Right renal pelvis (tissue), 4 donors: ENCODE measurements around the gene IL1R1. TPM values are rescaled to one million over a fixed set of nuclear protein-coding genes. Genes with fewer than 3 reads are reported as not detected.
A peak's percentile ranks its signal among the peaks of the same experiment; 100 is the strongest.
"Not testable (repeated sequence)": the region's sequence is repeated elsewhere in the genome, so short reads cannot be mapped to it uniquely, and the experiment has no call there.

ENCODE experiments used
- DNase-seq, 4 donors: peaks; one replicate each; pipeline ENCODE4 v3.0.0-alpha.2; 2013; ENCODE audit warnings: low read depth in 4 of 4, low spot score in 3 of 4, missing footprints in 1 of 4
- polyA plus RNA-seq, 4 donors: library from polyadenylated mRNA; unstranded; fragments of 120-200 nt; gene quantifications; one replicate each; pipeline ENCODE4 v1.2.1, GENCODE V29; 2013; ENCODE audit not compliant: insufficient read length in 4 of 4

The IL1R1 gene, protein sequence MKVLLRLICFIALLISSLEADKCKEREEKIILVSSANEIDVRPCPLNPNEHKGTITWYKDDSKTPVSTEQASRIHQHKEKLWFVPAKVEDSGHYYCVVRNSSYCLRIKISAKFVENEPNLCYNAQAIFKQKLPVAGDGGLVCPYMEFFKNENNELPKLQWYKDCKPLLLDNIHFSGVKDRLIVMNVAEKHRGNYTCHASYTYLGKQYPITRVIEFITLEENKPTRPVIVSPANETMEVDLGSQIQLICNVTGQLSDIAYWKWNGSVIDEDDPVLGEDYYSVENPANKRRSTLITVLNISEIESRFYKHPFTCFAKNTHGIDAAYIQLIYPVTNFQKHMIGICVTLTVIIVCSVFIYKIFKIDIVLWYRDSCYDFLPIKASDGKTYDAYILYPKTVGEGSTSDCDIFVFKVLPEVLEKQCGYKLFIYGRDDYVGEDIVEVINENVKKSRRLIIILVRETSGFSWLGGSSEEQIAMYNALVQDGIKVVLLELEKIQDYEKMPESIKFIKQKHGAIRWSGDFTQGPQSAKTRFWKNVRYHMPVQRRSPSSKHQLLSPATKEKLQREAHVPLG
- 10 to 100 TPM; 32.9 to 52.4 (median 38.2) TPM for polyA plus RNA-seq

DNA sequence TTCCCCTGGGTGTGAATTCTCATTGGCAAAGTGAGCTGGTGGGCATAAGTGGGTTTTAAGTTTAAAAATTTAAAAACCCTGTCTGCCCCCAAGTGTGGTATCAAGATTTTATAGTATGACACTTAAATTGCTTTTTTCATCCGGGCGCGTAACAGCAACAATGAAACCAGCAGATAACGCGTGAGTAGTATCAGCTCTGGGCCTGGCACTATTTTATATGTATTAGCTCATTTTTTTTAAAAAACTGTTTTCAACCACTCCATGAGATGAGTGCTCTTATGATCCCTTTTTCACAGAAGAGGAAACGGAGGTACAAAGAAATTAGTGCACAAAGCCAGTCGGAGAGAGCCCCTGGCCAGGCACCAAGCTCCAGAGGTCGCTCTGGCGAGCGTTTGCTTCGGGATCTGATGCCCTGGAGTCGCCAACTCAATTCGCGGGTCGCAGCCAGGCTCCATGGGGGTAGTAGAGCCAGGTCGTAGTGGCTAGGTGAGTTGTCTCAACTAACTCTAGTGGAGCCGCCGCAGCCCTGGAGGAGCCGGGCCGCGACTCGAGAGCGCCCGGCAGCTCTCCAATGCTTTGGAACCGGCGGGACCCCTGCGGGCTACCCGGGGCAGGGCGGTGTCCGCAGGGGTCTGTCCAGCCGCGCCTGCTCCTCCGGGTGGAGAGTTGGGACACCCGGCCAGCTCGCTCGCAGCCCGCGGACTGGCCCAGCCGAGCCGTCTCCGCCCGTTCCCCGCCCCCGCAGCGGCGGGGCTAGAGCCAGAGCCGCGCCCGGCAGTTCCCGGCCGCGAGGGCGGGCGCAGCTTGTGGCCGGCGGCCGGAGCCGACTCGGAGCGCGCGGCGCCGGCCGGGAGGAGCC lies at the start of gene IL1R1:
IL1R1 (plus strand) TSS at position 777 of the 859 bp plus-strand sequence. CDS start 14,979 bp downstream, outside the sequence.
- DNase-seq: peak in 3 of 4 donors; percentile 60 to 73 (median 65)

DNA sequence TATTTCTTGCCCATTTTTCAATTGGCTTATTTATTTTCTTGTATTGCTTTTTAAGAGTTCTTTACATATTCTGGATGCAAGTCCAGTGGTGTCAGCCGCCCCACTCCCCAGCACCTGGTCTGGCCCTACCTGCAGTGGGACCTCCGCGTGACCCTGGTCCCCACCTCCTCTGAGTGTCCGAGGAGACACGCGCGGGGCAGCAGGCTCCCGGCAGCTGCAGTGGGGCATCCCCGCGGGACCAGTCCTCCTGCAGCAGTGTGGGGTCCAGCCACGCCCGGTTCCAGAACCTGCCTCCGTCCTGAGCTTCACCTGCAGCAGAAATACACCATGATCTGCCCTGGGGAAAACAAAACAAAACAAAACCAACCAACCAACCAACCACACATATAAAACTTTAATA lies 48.9 kb upstream of the IL1R1 start:
- DNase-seq: no peak

DNA sequence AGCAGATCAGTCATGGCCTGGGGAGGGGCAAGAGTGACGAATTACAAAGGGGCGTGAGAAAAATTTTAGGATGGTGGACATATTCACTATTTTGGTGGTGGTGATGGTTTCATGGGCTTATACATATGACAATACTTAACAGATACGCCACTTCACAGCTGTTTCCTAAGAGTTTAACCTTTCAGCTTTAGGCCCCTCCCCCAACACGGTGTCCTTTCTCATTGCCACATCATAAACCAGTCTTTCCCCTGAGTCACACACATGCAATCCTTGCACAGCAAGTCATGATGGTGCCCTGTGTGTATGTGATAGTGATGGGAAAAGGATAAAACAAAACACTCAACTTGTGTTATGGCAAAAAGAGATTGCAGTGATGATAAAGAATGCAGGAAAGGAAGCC lies 47.6 kb upstream of the IL1R1 start:
- DNase-seq: no peak

DNA sequence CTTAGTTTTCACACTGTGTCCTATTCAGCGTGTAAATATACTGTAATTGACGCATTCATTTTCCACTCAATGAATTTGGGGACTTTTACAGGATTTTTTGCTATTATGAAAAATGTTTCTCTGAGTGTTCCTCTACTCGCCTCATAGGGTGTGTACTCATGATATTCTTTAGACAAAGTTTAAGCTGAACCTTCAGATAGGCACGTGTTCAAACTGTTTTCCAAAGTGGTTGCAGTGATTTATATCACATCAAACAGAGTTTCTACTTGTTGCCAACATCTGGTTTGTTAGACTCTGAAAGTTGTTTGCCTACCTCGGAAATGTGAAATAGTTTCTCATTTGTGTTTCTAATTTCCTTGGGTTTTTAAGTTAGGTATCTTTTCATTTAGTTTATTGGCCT lies 46.4 kb upstream of the IL1R1 start:
- no peak for DNase-seq

DNA sequence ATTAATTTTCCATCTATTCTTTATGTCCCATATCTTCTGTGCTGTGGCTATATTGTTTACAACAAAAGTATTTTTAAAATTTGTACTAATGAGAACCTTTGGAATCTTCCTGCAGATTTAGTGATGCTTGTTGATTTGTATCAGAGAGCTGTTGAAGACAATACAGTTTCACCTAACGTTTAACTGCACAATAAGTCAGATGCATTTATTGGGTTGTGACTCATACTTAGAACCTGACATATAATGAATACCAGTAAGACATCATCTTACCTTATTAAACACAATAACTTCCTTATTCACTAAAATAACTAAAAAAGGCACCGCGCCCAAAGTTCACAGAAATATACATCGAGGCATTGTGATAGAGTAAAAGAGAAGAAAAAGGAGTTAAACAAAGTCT lies 43.8 kb upstream of the IL1R1 start:
- DNase-seq: no peak

DNA sequence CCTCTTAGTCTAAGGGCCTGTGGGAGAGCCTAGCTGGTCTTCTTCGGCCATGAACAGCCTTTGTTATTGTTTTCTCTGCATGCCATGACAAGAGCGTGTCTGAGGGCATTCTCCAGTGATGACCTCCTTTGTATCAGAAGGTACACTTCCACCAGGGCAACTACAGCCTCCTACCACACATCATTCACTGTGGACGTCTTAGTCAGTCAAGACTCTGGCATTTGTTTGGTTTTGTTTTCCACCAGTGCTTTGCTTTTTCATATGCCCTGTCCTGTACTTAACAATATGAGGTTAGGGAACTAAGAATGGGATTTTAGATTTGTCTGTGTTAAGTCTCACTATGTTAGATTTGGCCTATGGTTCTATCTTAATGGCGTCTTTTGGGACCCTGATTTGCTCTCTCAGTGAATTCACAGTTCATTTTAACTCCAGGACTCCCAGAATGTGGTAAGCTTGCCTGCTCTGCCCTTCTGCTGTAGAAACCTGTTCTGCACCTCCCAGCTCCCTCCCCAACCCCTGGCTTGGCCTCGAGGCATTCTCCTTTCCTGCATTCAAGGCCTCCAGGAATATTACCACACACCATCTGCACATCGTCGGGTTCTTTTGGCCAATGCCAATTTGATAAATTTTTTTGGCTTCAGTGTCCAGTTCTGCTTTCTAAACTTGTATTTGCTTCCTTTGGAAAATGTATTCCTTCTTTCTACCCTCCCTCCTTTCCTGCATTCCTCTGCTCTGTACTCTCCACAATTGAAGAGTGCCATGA lies 42.8 kb upstream of the IL1R1 start:
- DNase-seq: no peak

DNA sequence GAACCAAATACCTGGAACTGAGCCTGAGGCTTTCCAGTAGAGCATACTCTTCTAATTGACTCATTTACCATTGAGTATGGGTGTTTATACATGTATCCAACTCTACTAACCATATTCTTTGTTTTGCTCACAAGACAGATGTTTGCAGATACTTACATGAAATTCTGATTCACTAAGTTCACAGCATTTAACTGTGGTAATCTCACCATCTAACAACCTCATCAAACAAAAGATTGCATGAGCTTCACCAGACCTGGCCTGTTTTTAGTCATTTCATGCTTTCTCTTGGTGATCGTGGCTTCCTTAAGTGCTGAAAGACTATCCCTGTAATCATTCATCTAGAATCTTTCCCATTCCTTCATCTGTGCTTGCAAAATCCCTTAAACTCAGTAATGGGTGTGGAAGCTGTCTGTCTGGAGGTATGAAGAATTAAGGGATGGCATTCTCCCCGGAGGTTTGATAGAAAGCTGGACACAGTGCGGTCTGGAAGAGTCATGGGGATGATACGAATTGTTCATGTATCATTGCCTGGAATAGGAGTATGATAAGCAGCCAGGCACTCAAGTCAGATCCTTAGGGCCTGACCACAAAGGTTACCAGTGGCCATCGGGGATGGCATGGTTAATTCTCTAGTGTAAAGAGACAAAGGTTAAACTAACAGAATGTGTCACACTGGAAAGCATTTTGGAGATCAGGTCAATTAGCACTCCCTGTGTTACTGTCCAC lies 42.0 kb upstream of the IL1R1 start:
- DNase-seq: no peak

DNA sequence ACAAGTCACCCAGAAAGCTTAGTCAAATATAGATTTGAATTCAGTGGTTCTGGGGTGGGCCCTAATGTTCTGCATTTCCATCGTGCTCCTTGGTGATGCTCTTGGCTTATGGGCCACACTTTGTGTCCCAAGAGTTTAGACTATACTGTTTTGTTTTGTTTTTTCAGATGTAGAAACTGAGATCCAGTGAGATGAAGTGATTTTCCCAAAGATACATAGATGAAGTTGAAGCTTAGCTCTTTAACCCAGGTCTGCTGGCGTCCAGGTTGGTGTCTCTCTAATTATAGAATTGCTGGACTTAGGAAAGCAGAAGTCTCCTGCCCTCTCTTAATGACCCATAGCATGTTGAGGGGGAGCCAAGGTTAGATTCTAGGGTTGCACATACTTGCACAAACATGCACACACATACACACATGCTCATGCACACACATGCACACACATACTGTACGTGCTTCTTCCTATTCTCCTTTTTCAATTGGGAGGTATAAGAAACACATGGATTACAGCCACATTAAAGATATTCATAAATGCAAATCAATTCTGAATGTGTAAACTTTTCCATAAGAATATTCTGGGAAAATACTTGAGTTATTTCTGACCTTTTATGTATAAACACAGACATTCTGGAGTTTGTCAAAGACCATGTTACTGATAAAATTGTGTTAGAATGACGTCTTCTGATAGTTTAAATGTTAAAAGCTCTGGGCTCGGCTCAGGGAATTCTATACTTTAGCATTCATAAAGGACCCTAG lies 41.3 kb upstream of the IL1R1 start:
- no peak for DNase-seq

DNA sequence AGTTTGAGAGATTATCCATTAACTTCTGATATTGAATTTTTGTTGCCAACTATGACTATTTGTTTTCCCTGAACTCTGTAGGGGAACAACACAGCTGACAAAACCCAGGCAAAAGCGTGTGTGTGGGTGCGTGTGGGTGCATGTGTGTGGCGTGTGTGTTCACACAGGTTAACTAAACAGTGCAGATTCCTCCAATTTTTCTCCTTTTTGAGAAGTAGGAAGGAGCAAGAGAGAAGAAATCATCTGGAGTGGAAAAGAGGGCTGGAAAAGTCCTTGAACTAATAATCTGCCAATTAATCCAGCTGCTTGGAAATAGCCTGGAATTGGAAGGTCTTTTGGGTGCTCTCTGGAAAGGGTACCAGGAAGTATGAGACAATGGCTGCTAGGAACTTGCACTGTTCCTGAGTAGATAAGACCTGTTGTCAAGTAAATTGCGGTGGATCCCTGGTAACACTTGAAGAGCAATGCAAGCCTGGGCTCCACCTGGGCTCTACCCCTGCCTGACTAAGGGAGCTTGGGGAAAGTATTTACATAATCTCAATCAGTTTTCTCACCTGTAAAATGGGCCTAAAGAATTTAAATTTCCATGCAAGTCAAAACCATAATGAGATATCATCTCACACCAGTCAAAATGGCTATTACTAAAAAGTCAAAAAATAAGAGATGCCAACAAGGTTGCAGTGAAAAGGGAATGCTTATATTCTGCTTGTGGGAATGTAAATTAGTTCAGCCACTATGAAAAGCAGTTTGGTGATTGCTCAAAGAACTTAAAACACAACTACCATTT lies 40.5 kb upstream of the IL1R1 start:
- no peak for DNase-seq

DNA sequence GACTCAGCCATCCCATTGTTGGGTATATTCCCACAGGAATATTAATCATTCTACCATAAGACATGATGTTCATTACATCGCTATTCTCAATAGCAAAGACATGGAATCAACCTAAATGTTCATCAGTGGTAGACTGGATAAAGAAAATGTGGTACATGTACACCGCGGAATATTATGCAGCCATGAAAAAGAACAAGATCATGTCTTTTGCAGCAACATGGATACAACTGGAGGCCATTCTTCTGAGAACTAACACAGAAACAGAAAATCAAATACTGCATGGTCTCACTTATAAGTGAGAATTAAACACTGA lies 40.0 kb upstream of the IL1R1 start:
- not testable (repeated sequence) for DNase-seq

DNA sequence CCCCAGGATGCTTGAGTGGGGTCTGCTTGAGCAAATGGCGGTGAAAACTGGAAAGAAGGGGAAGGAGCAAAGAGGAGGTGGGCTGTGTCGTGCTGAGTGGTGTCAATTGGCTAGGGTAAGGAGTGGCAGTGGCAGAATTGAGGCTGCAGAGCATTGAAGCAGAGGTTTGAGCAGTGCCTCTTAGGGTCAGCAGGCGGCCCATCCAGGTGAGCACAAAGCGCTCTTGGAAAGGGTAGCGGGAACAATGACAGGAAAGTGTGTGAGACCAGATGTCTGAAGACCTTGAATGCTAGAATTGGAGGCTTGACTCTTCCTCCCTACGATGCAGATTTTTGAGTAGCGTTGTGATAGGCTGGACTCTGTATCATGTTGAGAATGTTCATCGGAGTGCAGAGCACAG lies 39.3 kb upstream of the IL1R1 start:
- no peak for DNase-seq

DNA sequence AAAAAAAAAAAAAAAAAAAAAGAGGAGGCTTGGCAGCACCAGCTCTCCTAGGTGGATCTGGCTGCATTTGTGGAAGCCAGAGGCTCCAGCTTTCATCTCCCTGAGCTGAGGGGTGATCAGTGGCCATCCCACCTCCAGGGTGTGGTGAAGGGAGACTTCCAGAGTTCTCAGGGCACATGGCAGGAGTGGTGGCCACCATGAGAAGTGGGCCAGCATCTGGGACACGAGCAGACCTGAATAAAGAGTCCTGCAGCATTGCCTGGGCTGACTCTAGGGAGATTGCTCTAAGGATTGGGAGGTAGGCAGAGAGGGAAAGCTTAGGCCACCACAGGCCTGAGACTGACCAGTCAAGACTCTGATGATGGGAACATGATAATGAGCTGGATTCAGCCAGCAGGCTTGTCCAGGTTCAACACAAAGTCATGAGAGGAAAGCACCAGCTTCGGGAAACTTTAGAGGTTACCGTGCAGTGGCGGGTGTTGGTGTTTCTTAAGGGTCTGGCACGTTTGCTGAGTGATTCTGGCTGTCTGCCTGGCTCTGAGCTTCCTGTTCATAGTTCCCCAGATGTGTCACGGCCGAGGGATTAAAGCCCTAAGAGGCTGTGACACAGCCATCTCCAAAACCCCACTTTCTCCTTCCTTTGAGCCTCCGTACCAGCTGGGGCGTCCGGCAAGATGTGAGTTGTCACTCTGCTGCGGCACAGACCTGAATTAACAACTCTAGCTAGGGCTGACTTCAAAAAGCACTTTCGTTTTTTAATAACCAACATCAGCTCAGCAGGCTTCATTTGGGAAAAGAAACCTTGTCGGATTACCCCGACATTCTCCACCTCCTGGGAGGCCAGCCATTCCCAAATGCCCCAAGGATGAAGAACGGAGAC lies 38.3 kb upstream of the IL1R1 start:
- DNase-seq: no peak

DNA sequence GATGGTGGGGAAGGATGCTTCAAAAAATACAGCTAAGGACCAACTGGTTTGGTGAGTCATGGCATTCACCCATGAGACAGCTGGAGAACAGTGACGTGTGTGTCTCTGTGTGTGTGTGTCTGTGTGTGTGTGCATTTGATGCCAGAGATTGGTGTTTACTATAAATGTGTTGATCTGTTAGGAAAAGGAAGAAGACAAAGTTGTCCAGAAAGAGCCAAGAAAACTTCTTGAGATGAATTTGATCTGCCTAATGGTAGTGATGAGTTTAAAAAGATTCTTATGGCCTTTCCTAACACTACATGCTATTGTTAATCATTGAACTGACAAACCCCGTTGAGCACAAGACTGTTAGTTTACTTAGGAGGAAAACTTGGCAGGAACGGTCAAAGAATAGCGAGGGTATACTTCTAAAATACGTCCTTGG lies 36.4 kb upstream of the IL1R1 start:
- no peak for DNase-seq

DNA sequence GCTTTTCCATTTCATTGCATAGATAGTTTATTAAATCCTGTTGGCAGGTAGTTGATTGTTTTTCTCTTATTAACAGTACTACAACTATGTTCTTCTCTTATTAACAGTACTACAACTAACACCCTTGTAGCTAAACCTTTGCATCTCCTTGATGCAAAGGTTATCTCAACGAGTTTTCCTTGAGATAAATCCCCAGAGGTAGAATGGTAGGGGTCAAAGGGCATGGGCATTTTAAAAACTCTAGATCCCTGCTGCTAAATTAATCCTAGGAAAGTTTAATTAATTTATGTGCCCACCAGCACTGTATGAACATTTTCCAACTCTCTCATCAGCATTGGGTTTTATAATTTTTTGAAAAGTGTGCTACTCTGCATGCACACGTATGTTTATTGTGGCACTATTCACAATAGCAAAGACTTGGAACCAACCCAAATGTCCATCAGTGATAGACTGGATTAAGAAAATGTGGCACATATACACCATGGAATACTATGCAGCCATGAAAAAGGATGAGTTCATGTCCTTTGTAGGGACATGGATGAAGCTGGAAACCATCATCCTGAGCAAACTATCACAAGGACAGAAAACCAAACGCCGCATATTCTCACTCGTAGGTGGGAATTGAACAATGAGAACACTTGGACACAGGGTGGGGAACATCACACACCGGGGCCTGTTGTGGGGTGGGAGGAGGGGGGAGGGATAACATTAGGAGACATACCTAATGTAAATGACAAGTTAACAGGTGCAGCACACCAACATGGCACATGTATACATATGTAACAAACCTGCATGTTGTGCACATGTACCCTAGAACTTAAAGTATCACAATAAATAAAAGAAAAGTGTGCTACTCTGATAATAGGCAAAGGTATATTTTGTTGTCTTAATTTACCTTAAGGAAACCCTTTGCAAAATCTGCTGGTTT lies 35.5 kb upstream of the IL1R1 start:
- not testable (repeated sequence) for DNase-seq

DNA sequence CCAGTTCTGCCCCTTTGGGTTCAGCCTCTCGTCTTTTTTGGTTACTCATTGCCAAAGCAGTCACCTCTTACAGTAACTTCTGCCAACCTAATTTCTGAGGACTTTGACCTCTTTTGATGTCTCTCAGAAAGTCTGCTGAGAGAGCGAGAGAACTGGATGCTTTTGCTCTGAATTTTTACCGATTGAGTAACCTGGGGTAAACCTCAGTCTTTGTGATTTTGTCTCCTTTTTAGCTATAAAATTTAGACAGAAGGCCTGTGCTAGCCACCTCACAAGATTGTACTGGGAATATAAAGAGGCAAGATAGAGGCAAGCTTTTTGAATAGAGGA lies 34.8 kb upstream of the IL1R1 start:
- DNase-seq: no peak

DNA sequence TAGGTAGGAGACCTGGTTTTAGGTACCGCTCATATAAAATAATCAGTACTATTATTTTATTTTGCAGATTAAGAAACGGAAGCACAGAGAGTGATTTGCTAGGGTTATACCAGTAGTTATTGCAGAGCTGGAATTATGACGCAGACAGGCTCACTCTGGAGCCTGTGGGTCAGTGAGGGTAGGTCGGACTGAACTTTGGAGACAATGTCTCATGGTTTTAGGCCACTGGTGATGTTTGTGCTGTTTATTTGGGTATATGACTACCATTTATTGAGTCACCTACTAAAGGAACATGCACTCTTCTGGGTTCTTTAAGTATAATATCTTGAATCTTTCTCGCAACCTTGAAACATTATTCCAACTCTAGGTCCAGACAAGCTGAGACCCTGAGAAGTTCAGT lies 33.5 kb upstream of the IL1R1 start:
- no peak for DNase-seq

DNA sequence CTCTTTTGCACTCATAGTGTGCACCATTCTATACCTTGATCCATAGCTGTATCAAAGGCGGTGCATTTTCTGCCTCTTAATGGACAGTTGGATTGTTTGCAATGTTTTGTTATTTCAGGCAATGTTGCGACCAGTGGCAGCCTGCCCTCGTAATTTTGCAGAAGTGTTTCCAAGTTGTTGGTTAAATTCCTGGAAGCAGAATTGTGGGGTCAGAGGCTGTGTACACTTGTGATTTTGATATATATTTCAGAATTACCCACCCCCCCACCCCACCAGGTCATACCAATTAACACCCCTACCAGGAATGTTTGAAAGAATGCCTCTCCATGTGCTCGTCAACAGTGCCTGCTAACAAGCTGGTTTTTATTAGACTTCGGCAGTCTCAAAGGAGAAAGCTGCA lies 32.4 kb upstream of the IL1R1 start:
- no peak for DNase-seq
